HG03378 (cell line): ENCODE results near the gene SYMPK.
A peak's percentile ranks its signal among the peaks of the same experiment; 100 is the strongest.
"Not testable (repeated sequence)": the region's sequence is repeated elsewhere in the genome, so short reads cannot be mapped to it uniquely, and the experiment has no call there.

Experiments
- ATAC-seq: cut with Tn5 transposase; IDR thresholded peaks from one replicate; pipeline ENCODE4 v1.9.1; 2021; ENCODE audit warnings: mild to moderate bottlenecking, moderate library complexity; ENCODE audit not compliant: unreplicated experiment

Gene SYMPK

DNA sequence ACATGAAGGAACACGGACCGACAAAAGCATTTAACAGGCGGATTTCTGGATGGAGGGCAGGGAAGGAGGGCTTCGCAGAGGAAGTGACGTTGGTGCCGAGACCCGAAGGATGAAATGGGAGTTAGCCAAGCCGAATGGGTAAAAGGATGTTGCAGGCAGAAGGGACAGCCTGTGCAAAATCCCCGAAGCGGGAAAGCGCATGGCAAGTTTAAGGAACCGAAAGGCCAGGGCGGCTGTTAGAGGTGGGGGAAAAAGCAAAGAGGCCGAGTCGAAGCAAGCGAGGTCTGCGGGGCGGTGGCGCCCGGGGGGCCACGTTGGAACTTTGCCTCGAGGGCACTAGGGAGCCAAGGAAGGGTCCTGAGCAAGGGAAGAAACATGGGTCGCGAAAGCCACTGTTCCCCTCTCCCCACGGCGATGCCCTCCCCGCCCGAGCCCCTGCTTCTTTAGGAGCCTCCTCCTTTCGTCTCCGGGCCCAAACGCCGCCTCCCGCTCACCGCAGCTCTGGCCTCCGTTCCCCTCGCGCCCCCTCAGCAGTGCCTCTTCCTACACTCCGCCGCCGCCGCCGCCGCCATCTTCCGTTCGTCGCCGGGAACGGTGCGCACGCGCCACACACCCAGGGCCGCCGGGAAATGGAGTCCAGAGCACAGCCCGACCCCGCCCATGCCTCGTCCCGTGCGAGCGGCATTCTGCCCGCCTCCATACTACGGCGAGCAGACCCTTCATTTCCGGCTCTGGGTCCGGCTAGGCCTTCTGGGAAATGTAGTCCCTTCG is at the start of gene SYMPK:
SYMPK (minus strand) TSS at position 584 of the 771 bp plus-strand sequence. CDS start 8,652 bp downstream, outside the sequence.
- peak; percentile 86 for ATAC-seq

DNA sequence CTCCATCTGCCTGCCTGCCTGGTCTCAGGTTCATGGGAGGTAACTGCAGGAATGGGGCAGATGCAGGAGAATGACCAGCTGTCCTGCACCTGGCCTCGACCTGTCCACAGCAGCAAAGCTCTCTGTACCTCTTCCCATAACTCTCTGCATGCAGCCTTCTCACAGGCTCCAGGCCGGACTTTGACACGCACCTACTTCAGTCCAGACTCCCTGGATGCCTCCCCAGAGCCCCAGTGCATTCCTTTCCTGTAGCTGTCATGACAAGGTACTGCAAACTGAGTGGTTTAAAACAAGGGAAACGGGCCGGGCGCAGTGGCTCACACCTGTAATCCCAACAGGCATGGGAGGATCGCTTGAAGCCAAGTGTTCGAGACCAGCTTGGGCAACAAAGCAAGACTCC is 48.3 kb upstream of the SYMPK start:
- ATAC-seq: no peak

DNA sequence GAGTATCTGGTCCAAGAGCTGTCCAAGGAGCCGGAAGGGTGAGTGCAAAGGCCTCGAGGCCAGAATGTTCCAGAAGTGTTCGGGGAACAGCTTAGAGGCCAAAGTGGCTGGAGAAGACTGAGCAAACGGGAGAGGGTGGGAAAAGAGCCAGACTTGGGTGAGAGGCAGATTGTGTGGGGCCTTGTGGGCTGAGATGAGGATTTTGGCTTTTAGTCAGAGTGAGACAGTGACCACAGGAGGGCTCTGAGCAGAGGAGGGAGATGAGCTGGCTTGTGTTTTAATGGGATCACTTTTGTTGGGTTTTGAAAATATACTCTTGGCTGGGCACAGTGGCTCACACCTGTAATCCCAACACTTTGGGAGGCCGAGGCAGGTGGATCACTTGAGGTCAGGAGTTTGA is 46.0 kb upstream of the SYMPK start:
- ATAC-seq: no peak

DNA sequence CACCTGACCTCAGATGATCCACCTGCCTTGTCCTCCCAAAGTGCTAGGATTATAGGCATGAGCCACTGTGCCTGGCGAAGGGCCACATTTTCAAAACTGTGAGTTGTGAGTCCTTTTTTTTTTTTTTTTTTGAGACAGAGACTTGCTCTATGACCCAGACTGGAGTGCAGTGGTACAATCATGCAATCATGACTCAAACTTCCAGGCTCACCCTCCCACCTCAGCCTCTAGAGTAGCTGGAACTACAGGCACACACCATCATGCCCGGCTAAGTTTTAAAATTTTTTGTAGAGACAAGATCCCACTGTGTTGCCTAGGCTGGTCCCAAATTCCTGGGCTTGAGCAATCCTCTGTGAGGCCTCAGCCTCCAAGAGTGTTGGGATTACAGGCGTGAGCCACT is 43.3 kb upstream of the SYMPK start:
- ATAC-seq: no peak

DNA sequence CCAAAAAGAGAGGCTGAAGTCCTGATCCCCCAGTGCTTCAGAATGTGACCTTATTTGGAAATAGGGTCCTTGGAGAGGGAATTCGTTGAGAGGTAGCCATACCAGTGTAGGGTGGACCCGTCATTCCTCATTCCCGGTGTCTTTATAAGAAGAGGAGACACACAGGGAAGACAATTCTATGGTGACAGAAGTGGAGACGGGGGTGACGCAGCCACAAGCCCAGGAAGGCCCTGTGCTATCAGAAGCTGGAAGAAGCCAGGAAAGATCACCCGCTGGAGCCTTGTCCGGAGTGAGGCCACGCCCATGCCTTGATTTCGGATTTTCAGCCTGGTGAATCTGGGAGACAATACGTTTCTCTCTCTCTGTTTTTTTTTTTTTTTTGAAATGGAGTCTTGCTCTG is 42.1 kb upstream of the SYMPK start:
- ATAC-seq: no peak

DNA sequence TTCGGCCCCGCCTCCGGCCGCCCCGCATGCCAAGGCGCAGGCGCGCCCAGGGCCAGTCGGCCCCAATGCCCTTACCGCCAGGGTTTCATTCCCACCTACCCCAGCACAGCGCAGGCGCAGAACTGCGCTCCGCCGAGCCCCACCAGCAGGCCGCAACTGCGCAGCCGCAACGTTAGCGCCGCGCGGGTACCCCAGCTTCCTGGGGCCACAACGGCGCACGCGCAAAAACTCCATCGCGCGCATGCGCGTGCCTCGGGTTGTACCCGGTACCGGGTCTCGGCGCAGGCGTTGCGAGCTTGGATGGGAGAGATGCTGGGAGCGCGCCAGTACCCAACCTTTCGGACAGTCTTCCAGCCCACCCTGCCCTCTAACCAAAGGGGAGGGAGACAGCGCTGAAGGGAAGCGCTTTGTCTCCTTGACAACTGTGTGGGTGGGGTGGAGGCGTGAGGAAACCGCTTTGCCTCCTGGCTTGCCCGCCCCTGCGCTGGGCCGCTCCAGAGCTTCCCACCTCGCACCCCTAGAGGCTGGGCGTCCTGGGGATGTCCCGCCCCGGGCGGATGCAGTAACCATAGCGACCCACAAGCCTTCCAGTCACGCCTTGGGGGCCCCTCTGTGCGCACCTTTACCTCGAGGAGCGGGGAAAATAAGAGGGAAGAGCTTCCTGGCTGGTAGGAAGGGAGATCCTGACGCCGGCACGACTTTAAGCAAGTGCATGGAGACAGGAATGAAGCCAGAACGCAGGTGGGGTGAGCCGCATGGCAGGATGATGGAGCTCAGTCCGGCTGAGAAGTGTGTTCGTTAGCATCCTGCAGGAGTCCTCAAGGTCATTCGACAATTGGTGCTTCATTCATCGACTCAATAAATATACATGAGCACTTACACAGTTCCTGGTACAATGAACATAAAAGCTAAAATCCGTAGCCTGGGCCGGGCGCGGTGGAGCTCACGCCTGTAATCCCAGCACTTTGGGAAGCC is 40.0 kb upstream of the SYMPK start:
- peak; percentile 86 for ATAC-seq

DNA sequence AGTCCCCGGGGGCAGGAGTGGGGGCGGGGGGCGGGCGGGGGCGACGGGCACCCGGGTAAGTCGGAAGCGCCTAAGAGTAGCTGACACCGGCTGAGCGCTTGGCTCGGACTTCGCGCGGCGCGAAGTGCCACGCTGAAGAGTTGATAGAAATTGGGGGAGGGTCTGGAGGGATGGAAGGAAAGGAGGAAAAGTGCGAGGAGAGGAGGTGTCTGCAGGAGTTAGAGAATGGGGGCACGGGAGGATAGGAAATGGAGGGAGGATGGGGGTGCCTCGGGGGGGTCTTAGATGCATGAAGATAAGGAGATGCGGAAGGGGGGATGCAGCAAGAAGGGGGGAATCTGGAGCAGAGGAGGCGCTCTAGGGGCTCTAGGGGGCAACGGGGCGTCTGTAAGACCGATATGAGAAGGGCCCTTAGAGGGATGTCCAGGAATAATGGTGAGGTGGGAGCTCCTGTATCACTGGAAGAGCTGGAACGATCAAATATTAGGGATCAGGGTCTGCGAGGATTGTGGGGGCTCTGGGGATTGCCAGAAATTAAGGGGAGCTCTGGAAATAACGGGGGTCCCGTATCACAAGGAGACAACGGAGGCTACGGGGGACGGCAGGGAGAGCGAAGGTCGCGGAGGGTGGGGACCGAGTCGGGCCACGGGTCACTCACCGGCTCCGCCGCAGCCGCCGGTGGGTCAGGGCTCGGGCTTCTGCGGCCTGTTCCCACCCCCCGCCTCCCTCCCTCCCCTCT is 39.1 kb upstream of the SYMPK start, which contains the start of gene MYPOP:
MYPOP (minus strand) TSS at position 702 of the 739 bp plus-strand sequence. CDS start 840 bp downstream, outside the sequence.
- ATAC-seq: no peak

DNA sequence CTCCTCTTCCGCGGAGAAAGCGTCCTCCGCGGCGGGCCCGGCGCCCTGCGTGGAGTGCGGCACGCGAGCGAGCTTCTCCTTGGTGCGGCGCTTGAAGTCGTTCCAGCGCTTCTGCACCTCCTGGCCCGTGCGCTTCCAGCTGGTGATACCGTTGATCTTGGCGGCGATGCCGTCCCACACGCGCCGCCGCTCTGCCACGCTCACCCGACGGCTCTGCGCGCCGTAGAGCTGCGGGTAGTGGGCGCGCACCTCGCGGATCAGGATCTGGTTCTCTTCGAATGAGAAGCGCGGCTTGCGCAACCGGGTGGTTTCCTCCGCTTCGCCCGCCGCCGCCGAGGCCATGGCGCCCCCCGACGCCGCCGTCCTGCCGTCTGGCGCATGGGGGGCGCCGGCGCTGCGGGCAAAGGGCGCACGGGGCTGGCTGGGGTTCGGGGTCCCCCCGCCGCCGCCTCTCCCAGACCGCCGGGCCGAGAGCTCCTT is 38.5 kb upstream of the SYMPK start:
- no peak for ATAC-seq

DNA sequence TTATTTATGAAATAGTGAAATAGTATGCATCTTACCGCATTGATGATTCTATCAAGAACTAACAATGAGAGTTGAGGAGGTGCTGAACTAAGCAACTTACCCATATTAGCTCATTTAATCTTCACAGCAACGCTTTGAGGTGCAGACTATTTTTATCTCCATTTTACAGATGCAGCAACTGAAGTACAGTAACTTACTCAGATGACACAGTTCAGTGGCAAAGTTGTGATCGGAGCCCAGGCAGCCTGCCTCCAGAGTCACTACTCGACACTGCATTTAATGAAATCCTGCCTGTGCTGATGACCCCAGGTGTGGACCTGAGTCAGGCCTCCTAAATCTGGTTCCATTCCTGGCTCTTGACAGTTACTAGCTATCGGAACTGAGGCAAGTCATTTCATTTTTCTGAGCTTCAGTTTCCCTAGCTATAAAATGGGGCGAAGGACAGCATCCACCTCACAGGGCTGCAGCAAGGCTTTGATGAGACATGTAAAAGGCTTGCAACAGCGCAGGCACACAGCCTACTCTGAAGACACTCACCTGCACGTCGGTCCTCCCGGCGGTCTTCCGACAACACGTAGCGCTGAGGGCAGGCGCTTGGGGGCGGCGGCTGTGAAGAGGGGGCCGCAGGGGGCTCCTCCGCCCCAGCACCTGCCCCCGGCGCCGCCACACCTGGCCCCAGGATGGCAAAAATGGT is 37.9 kb upstream of the SYMPK start:
- no peak for ATAC-seq

DNA sequence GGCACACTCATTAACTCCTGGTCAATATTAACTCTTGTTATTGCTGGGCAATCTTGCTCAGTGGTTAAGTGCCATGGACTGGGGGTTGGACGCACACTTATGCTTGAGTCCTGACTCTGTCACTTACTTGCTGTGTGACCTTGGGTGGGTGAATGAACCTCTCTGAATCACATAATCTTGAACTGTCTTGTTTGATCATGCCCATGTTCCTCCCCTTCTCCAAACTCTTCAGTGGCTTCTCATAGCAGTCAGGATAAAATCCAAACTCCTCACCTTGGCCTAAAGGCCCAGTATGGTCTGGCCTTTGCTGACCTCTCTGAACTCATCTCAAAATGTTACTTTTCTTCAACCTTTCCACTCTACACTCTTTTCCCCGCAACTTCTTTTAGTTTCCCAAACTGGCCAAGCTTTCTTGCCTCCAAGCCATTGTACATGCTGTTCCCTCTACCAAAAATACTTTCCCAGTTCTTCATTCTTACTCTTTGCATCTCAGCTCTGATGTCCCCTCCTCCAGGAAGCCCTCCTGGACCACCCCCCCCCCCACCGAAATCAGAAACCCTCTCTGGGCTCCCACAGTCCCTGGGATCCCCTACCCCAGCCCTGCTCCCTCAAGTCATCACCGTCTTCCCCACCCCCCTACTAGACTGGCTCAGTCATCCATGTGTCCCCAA is 37.1 kb upstream of the SYMPK start:
- no peak for ATAC-seq

DNA sequence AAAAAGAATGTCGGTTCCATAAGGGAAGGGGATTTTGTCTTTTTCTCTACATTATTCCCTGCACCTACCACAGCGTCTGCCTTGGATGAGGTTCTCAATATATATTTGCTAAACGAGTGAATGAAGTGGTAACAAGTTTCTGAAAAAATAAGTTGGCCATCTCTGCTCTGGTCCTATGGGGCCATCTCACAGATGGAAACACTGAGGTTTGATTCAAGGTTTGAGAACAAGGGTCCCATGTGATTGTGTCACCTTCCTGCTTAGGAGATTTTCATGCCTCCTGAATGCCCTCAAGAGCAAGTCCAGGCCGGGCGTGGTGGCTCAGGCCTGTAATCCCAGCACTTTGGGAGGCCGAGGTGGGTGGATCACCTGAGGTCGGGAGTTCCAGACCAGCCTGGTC is 36.3 kb upstream of the SYMPK start:
- no peak for ATAC-seq

DNA sequence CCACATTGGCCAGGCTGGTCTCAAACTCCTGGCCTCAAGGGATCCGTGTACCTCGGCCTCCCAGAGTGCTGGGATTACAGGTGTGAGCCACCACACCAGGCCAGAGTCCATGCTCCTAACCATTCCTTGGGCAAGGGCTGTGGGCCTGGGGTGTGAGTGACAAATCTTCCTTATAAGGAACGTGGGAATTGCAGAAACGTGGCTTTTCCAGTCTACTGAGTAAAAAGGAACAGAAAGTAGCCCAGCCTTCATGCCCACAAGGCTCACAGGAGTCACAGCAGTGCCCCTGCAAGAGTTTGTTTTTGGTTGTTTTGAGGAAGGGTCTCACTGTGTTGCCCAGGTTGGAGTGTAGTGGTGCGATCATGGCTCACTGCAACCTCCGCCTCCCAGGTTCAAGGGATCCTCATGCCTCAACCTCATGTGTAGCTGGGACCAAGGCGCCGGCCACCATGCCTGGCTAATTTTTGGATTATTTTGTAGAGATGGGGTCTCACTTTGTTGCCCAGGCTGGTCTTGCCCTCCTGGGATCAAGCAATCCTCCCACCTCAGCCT is 34.4 kb upstream of the SYMPK start:
- no peak for ATAC-seq

DNA sequence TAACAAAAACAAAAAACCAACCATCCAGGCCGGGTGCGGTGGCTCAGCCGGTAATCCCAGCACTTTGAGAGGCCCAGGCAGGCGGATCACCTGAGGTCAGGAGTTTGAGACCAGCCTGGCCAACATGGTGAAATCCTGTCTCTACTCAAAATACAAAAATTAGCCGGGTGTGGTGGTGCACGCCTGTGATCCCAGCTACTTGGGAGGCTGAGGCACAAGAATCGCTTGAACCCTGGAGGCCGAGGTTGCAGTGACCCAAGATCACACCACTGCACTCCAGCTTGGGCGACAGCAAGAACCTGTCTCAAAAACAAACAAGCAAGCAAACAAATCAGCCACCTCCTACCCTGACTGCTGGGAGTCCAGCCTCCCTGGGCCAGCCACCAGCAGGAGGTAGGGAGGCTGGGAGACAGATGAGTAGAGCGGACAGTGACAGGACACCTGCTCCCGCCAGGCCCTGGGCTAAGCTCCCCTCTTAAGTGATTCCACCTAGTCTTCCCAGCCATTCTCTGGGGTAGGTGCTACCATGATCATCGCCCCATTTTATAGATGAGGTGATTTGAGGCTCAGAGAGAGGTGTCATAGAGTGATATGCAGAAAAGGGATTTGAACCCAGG is 33.1 kb upstream of the SYMPK start:
- ATAC-seq: not testable (repeated sequence)

DNA sequence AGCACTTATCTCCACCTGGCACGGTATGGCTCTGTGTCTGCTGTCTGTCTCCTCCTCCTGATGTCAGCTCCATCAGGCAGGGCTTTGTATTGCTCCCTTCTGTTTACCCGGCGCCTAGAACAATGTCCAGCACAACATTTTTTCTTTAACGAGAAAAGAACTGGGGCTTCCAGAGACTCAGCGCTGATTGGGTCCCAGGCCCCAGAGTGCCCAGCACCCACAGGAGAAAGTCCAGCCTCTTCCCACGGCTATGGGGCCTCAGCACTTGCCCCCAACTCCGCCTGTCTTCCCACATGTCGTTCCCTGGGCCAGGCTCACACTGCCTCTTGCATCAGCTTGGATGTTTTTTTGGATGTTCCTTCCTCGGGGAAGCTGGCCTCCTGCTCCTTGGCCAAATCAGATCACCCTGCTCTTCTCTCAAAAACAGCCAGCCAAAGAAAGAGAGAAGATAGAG is 32.6 kb upstream of the SYMPK start:
- no peak for ATAC-seq

DNA sequence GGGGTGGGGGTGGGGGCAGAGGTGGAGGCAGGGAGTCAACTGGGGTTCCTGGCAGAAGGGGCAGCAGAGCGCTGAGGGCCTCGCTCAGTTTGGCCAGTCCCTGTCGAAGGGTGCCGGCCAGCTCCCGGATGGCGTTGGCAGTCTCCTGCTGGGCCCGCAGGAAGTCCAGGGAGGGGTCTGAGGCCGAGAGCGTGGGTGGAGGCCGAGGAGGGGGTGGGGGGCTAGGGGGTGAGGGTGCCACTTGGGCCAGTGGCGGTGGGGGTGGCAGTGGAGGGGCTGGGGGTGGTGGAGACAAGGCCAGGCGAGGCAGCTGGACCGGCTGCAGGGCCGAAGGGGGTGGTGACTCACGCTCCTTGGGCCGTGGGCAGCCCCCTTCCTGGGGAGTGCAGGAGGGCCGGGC is 27.9 kb upstream of the SYMPK start:
- no peak for ATAC-seq

DNA sequence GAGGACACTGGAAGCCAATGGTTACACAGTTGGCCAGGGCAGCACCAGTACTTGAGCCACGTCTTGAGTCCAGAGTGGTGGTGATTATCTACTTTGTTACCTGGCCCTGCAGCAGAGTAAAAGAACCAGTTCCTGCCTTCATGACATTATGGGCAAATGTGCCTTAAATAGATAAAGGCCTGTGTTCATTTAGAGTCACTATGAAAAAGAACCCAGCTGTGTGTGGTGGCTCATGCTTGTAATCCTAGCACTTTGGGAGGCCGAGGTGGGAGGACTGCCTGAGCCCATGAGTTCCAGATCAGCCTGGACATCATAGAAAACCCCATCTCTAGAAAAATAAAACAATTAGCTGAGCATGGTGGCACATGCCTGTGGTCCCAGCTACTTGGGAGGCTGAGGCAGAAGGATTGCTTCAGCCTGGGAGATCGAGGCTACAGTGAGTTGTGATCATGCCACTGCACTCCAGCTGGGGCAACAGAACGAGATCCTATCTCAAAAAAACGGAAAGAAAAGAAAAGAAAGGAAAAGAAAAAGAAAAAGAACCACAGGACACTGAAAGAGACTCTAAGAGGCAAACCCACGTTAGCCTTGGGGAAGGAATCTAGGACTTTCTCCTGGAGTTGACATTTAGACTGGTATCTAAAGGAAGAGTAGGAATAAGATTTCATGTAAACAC is 26.4 kb upstream of the SYMPK start:
- ATAC-seq: no peak

DNA sequence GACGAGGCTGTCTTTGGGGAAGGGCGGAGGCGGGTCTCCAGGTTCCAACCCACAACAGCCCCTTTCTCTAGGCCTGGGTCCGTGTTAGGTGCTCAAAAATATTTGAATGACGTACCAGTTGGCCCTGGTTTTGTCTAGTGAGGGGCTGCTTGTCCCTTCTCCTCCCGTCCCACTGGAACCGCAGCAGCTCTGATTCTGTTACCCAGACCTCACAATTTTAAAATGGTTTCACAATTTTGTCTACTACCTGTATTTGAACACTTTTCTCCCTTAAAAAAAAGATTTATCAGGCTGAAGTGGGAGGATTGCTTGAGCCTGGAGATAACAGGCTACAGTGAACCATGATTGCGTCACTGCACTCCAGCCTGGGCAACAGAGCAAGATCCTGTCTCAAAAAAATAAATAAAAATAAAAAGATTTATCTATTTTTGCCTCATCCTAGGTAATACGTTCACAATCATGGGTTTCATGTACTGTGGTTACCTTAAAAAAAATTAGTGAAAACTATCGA is 24.3 kb upstream of the SYMPK start:
- no peak for ATAC-seq
